ENCODE measurements around the gene TMEM97. TPM values are rescaled to one million over a fixed set of nuclear protein-coding genes. Genes with fewer than 3 reads are reported as not detected.

TMEM97 gene
- total and polyA plus RNA-seq, 2 experiments from 2014 or later = 101 to 216 TPM

DNA sequence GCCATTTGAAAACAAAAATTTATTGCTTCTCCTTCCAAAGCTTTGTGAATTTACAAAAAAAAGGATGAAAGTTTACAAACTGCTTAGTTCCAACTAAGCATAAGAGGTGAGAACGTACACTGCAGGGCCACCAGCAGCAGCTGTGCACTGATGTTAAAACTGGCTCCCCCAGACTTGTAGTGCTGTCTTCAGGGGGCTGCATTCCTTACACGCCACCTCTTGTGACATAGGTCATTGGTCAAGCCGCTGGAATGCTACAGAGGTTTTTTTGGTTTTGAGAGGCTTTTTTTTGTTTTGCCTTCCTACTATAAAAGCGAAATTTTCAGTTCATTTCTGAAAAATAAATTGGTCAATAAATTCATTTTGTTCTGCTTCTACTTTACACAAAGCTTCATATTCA is 9.3 kb downstream of the TMEM97 start (continued):
- TF ChIP-seq, protein P1, sequence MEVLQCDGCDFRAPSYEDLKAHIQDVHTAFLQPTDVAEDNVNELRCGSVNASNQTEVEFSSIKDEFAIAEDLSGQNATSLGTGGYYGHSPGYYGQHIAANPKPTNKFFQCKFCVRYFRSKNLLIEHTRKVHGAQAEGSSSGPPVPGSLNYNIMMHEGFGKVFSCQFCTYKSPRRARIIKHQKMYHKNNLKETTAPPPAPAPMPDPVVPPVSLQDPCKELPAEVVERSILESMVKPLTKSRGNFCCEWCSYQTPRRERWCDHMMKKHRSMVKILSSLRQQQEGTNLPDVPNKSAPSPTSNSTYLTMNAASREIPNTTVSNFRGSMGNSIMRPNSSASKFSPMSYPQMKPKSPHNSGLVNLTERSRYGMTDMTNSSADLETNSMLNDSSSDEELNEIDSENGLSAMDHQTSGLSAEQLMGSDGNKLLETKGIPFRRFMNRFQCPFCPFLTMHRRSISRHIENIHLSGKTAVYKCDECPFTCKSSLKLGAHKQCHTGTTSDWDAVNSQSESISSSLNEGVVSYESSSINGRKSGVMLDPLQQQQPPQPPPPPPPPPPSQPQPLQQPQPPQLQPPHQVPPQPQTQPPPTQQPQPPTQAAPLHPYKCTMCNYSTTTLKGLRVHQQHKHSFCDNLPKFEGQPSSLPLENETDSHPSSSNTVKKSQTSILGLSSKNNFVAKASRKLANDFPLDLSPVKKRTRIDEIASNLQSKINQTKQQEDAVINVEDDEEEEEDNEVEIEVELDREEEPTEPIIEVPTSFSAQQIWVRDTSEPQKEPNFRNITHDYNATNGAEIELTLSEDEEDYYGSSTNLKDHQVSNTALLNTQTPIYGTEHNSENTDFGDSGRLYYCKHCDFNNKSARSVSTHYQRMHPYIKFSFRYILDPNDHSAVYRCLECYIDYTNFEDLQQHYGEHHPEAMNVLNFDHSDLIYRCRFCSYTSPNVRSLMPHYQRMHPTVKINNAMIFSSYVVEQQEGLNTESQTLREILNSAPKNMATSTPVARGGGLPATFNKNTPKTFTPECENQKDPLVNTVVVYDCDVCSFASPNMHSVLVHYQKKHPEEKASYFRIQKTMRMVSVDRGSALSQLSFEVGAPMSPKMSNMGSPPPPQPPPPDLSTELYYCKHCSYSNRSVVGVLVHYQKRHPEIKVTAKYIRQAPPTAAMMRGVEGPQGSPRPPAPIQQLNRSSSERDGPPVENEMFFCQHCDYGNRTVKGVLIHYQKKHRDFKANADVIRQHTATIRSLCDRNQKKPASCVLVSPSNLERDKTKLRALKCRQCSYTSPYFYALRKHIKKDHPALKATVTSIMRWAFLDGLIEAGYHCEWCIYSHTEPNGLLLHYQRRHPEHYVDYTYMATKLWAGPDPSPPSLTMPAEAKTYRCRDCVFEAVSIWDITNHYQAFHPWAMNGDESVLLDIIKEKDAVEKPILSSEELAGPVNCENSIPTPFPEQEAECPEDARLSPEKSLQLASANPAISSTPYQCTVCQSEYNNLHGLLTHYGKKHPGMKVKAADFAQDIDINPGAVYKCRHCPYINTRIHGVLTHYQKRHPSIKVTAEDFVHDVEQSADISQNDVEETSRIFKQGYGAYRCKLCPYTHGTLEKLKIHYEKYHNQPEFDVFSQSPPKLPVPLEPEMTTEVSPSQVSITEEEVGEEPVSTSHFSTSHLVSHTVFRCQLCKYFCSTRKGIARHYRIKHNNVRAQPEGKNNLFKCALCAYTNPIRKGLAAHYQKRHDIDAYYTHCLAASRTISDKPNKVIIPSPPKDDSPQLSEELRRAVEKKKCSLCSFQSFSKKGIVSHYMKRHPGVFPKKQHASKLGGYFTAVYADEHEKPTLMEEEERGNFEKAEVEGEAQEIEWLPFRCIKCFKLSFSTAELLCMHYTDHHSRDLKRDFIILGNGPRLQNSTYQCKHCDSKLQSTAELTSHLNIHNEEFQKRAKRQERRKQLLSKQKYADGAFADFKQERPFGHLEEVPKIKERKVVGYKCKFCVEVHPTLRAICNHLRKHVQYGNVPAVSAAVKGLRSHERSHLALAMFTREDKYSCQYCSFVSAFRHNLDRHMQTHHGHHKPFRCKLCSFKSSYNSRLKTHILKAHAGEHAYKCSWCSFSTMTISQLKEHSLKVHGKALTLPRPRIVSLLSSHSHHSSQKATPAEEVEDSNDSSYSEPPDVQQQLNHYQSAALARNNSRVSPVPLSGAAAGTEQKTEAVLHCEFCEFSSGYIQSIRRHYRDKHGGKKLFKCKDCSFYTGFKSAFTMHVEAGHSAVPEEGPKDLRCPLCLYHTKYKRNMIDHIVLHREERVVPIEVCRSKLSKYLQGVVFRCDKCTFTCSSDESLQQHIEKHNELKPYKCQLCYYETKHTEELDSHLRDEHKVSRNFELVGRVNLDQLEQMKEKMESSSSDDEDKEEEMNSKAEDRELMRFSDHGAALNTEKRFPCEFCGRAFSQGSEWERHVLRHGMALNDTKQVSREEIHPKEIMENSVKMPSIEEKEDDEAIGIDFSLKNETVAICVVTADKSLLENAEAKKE (CRISPR knock-in tag; IDR thresholded peaks at IDR 0.05) = no peak

DNA sequence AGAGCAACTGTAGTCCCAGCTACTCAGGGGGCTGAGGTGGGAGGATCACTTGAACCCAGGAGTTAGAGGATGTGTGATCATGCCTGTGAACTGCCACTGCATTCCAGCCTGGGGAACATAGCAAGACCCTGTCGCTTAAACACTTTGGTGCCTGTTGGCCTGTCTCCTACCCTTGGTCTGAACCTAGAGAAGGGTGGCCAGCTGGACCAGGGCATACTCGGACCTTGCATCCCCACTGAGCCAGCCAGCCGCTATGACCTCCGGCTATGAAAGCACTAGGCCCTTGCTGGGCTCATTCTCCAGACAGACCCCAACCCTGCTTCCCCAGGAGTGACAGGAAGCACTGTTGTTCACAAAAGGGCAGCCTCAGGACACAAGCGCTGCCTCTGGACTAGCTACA is 11.7 kb downstream of the TMEM97 start:
- H3K4me2 ChIP-seq = no peak overlapping the region
- no peak for ATAC-seq
- TF ChIP-seq, protein P2, sequence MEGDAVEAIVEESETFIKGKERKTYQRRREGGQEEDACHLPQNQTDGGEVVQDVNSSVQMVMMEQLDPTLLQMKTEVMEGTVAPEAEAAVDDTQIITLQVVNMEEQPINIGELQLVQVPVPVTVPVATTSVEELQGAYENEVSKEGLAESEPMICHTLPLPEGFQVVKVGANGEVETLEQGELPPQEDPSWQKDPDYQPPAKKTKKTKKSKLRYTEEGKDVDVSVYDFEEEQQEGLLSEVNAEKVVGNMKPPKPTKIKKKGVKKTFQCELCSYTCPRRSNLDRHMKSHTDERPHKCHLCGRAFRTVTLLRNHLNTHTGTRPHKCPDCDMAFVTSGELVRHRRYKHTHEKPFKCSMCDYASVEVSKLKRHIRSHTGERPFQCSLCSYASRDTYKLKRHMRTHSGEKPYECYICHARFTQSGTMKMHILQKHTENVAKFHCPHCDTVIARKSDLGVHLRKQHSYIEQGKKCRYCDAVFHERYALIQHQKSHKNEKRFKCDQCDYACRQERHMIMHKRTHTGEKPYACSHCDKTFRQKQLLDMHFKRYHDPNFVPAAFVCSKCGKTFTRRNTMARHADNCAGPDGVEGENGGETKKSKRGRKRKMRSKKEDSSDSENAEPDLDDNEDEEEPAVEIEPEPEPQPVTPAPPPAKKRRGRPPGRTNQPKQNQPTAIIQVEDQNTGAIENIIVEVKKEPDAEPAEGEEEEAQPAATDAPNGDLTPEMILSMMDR (conservative IDR thresholded peaks at IDR 0.05; ENCODE audit: low read depth in 2 of 2) = no peak
- no peak for TF ChIP-seq NANOG (IDR thresholded peaks at IDR 0.05; ENCODE audit: borderline replicate concordance)
- no peak for TF ChIP-seq ZNF331 (CRISPR knock-in tag; IDR thresholded peaks at IDR 0.05; ENCODE audit: low read depth)
- TF ChIP-seq, protein P1 (CRISPR knock-in tag; IDR thresholded peaks at IDR 0.05) = no peak
- no peak for TF ChIP-seq CREB1 (CRISPR knock-in tag; IDR thresholded peaks at IDR 0.05; ENCODE audit: low read depth)
- no peak; the same call in 1 of the 2 replicates for TF ChIP-seq POLR2AphosphoS5 (IDR thresholded peaks at IDR 0.05; ENCODE audit: low read depth)
- no peak for TF ChIP-seq JUNB (IDR thresholded peaks at IDR 0.05; ENCODE audit: unreplicated experiment)

More for the DNA sequence above, 11.7 kb downstream of the TMEM97 start:
- Mint-ChIP-seq H3K4me3 (no peak overlapping the region), H3K27ac (no peak overlapping the region), H3K9me3 (no peaks in the 10 kb centered on the region), H3K27me3 (ENCODE audit: insufficient read depth, low read depth, poor library complexity) (peaks cover 9% of the 10 kb centered on the region), H3K36me3 (ENCODE audit: low read depth) (peaks cover 41% of the 10 kb centered on the region), H3K4me1 (peaks cover 11% of the 10 kb centered on the region)
- peaks cover 5% of the 10 kb centered on the region; the same call in 1 of the 2 replicates for H3K4me1 ChIP-seq (ENCODE audit: insufficient read depth)
- DNase-seq (ENCODE audit: low spot score) = no peak
- no peaks in the 10 kb centered on the region for H3K9me2 ChIP-seq (ENCODE audit: insufficient read depth)
- peak overlapping the region; percentile 26; the same call in 1 of the 2 replicates for H3K27ac ChIP-seq (ENCODE audit: low read depth)
- peaks cover 9% of the 10 kb centered on the region for H3K79me2 ChIP-seq (replicated peaks; ENCODE audit: insufficient read depth)
- peaks cover 22% of the 10 kb centered on the region for H3K36me3 ChIP-seq (ENCODE audit: insufficient read depth)
- H3K27me3 ChIP-seq (ENCODE audit: insufficient read depth) = no peaks in the 10 kb centered on the region
- no peak overlapping the region for H3K4me3 ChIP-seq
- no peak overlapping the region for H2AFZ ChIP-seq
- peaks cover 26% of the 10 kb centered on the region for H4K20me1 ChIP-seq (replicated peaks; ENCODE audit: insufficient read depth)
- peaks cover 21% of the 10 kb centered on the region; the same call in 1 of the 2 replicates for H3F3A ChIP-seq (replicated peaks; ENCODE audit: low read depth)

All from GM23338 (cell line).